Activated naive CD4-positive, alpha-beta T cell (primary cell): ENCODE measurements around the gene RPS19.
"Not testable (repeated sequence)": the region's sequence is repeated elsewhere in the genome, so short reads cannot be mapped to it uniquely, and the experiment has no call there.

ENCODE experiments used
- DNase-seq, 4 experiments: peaks; one replicate each; lab custom pipeline; 2025; lab: John Stamatoyannopoulos, UW

The RPS19 gene

DNA sequence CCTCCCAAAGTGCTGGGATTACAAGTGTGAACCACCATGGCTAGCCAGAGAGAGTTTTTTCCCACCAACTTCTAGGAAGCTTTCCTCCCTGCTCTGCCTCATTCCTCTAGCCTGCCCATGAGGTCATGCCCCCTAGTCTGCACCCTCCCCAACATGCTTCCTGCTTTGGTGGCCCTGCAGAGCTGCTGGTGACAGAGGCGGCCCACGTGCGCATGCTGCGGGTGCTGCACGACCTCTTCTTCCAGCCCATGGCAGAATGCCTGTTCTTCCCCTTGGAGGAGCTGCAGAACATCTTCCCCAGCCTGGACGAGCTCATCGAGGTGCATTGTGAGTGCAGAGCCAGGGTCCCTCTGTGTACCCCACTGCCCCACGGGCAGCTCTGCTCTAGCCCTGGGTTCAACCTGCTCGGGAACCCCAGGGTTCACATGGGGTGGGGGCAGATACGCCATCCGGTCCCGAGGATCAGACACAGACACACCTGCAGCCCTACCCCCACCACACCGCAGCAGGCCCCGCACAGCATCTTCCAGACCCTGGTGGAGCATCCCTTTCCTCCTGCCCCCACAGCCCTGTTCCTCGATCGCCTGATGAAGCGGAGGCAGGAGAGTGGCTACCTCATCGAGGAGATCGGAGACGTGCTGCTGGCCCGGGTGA, 41.8 kb downstream of the RPS19 start:
- no peak for DNase-seq

DNA sequence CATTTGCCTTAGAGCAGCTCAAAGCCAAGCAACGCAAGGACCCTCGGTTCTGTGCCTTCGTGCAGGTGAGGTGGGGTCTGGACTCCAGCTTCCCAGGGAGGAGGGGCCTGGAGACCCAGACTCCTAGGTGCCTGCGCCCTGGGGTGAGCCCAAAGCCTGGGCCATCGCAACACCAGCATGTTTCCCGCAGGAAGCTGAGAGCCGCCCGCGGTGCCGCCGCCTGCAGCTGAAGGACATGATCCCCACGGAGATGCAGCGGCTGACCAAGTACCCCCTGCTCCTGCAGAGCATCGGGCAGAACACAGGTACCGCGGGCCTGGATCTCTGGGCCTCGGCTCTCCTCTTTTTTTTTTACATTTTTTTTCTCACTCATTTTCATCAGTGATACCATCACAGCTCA, 42.5 kb downstream of the RPS19 start:
- no peak for DNase-seq

DNA sequence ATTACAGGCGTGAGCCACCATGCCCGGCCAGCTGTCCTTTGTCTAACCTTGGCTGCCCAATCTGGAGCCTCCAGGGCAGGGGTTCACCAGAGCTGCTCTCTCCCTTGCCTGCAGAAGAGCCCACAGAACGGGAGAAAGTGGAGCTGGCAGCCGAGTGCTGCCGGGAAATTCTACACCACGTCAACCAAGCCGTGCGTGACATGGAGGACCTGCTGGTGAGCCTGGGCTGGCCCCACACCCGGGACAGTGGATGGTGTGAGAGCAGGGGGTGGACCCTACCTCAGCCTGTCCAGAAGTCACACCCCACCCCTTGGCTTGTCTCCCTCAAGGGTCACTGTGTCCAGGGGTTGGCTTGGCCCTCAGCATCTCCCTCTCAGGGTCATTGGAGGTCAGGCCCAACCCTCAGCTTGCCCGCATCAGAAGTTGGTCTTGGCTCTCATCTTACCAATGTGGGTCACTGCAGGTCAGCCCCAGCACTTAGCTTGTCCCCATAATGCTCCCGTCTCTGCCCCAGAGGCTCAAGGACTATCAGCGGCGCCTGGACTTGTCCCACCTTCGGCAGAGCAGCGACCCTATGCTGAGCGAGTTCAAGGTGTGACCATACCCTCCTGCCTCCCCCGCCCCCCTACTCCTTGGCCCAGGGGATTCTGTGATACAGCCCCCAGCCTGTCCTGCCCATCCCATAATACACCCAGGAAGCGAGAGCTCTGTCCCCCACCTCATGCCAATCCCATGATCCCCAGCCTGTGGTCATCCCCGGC, 43.3 kb downstream of the RPS19 start:
- DNase-seq = no peak

DNA sequence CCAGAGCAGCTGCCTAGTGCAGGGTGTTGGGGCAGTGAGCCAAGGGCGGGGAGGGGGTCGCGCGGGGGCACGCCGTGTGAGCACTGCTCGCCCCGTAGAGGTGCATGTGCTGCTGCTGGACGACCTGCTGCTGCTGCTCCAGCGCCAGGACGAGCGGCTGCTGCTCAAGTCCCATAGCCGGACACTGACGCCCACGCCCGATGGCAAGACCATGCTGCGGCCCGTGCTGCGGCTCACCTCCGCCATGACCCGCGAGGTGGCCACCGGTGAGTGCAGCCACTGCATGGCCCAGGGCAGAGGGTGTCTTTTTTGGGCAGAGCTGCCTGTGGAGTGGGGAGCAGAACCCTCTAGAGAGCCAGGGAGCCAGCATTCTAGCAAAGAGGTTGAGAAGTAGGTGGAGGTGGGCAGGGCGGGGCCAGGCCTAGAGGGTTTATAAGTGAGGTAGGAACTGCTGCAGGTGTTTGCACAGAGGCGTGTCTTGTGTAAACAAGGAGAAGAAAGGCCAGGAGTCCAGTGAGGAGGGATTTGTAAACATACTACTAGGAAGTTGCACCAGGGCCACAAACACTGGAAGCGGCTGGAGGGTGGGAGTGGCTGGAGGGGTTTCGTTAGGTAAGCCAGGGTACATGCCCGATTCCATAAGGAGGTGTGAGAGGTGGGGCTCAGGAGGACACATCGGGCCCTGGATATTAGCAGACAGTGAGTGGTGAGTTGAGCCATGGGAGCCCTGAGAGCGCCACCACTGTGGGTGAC, 44.2 kb downstream of the RPS19 start:
- DNase-seq = no peak

DNA sequence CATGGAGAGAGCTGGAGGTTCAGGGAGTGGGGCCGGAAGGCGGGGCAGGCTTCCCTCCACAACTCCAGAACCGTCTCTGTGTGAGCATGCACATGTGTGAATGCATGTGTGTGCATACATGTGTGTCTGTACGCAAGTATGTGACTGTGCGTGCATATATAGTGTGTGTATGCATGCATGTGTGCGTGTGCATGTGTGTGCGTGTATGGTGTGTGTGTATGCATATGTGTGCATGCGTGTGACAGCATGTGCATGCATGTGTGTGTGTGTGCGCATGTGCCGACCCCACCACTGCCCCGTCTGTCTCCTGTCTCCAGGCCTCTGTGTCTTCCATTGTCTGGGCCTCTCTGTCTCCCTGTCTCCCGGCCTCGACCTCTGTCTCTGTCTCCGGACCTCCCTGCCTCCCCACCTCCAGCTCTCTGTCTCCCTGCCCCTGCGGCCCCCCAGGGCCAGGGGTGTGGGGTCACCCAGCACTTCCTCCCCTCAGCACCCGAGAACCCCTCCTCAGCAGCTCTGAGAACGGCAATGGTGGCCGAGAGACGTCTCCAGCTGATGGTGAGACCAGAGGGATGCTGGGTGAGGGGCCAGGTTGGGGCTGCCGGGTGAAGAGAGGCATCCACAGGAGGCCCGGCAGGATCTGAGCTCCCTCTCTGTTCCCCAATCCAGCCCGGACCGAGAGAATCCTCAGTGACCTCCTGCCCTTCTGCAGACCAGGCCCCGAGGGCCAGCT, 45.4 kb downstream of the RPS19 start:
- DNase-seq = no peak

DNA sequence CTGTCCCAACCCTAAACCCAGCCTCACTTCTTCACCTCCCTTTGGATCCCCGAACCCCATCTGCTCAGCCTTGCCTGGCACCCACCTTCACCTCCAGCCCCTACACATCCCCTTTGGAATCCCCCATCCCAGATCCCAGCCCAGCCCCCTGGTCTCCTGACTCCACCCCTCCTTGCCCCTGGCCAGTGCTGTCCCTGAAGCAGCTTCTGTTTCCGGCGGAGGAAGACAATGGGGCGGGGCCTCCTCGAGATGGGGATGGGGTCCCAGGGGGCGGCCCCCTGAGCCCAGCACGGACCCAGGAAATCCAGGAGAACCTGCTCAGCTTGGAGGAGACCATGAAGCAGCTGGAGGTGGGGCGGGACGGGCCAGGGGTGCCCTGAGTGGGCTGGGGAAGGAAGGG, 46.2 kb downstream of the RPS19 start:
- DNase-seq = no peak

DNA sequence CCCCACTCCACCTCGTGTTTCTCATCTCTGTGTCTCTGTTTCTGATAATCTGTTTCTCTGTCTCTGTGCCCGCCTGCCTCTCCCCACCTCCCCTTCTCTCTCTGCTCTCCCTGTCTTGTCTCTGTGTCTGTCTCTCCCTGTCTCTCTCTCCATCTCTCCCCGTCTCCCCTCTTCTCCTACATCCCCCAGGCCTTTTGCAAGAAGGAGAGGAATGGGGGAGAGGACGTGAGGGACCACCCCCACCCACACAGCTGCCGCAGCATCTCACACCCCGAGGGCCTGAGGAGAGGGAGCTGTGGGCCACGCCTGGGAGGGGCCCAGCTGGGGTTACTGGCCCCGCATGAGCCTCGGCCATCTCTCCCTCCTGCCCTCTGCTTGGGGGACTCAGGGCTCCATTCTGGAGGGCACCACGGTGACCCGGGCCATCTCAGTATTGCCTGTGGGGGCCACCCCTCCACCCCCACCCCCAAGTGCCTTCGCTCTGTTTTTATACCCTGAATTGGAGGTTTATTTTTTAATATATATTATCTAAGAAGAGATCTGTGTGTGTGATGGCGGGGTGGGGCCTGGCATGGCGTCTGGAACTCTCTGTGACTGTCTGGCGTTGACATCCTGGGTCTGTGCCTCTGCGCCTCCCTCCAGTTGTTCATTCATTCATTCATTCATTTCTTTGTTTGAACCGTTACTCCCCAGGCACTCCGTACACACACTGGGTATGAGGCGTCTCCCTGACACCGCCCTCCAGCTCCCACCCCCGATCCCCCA, 47.0 kb downstream of the RPS19 start:
- no peak for DNase-seq

DNA sequence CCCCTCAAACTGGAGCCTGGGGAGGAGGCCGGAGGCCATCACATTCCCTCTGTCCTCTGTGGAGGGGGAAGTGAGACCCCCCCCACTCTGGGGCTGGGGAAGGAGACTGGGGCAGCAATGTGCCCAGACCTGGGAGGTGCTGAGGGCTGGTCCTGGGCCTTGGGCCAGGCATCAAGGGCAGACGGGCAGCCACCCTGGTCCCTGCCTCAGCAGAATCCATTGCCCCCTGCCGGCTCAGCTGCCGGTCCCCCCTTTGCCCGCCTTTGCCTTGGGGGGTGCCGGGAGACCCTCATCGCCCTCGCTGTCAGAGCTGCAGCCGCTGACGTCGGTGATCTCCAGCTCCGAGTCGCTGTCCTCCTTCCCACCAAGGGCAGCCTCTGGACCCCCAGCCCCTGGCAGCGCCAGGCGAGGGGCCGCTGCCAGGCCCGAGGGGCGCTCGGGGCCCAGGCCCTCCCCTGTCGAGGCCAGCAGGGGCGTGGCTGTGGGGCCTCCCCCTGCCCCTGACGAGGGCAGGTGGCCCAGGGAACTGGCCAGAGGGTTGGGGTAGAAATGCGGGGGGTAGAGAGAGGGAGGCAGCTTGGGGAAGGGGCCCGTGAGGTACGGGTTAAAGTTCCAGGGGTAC, 48.0 kb downstream of the RPS19 start:
- no peak for DNase-seq

DNA sequence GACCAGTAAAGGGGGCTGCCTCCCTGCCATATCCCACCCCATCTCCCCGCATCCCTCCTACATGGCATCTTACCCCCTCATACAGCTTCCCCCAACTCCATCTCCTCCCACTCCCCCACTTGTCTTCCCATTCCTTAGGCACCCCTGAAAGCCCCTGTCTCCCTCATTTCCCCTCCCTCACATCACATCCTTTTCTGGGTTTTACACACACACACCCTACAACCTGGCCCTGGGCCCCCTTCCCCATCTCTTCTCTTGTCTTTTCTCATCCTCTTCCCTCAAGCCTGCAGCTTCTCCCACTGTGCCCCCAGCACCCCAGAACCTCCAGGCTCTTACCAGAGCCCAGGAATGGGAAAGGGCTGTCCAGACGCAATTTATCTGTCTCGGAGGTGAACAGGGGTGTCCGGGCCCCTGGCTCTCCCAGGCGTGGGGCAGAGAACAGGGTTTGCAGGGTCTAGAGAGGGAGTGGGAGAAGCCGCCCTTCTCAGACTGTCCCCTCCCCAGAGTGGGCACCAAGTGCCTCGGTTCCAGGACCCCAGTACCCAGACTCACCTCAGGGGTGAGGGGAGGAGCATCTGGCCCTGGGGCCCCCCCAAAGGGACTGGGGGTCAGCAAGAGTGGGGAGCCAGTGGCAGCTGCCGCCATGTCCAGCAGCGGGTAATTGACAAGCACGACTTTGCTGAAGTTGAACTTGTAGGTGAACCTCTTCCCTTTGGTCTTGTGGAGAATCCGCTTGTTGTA, 48.8 kb downstream of the RPS19 start:
- DNase-seq = no peak

DNA sequence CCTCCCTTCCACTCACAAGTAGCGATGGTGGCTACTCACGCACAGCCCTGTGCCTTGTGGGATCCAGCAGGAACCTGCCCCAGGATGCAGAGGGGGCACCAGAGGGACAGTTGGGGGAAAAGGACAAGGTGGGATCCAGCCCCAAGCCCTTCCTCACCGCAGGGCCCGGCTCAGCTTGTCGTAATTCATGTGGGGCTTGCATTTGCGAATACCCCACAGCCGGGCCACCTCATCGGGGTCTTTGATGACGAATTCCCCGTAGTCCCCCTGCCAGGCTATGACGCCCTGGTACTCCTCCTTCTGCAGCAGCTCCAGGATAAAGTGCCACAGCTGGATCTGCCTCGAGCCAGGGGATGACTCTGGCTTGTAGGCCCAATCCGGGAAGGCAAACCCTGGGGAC, 49.7 kb downstream of the RPS19 start:
- no peak for DNase-seq

DNA sequence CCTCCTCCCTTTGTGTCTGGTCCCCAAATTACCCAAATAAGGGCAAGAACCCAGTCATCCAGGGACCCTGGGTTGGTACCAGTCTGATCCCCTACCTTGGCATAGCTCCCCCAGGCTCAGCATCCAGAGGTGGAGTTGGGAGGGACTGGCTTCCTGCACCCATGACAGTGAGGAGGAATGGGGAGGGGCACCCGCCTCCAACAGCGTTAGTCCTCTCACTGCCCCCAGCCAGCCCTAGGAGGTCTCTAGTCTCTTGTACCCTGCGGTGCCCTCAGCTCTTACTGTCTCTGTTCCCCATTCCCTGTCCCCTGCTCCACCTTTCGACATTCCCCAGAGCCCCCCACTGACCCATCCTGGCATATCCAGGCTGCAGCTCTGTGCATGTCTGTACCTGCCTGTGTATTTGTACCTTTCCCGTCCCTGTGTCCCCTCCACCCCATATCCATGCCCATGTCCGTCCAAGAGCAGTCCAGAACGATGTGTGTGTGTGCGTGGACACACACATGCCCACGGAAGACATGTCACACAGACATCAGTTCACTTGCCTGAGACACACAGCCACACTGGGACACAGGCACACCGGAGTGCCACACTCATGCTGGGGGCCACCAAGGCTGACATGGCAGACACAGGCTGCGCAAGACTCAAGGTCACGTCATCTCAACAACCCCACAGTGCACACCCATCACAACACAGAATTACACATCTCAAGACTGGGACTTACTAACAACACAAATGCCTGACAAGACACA, 50.4 kb downstream of the RPS19 start:
- no peak for DNase-seq

DNA sequence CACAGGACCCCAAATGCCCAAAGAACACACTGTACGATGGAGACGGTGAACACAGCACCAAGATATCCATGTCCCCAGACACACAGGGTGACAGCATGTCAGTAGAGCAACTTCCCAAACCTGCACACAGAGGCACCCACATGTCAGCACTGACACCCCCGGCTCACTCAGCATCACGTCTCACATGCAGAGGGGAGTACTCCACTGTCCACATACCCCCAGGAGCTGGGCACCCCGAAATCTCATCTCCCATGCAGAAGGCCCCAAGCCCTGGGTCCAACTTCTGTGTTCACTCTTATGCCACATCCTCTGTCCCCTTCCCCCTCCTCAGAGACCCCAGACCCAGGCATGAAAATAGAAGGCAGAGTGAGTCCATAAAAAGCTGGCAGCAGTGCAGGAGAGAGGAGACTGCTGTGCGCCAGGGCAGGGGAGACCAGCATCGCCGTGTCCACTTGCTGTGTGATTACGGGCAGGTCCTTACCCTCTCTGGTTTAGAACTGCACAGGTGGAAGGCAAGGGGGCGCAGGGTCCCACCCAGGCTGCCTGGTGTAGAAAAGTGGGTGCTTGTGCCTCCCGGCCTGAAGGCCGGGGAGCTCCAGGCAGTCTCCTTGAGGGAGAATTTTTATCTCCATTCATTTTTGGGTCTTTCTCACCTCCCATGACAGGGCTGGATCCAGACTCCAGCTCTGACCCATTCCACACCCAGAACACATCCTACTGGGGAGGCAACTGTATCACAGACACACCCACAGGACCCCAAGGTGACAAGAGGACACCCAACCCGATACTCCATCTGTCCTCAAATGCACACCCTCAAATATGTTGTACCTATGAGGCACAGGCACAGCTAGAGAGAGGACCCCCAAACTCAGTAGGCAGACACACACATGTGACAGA, 51.2 kb downstream of the RPS19 start:
- no peak for DNase-seq

DNA sequence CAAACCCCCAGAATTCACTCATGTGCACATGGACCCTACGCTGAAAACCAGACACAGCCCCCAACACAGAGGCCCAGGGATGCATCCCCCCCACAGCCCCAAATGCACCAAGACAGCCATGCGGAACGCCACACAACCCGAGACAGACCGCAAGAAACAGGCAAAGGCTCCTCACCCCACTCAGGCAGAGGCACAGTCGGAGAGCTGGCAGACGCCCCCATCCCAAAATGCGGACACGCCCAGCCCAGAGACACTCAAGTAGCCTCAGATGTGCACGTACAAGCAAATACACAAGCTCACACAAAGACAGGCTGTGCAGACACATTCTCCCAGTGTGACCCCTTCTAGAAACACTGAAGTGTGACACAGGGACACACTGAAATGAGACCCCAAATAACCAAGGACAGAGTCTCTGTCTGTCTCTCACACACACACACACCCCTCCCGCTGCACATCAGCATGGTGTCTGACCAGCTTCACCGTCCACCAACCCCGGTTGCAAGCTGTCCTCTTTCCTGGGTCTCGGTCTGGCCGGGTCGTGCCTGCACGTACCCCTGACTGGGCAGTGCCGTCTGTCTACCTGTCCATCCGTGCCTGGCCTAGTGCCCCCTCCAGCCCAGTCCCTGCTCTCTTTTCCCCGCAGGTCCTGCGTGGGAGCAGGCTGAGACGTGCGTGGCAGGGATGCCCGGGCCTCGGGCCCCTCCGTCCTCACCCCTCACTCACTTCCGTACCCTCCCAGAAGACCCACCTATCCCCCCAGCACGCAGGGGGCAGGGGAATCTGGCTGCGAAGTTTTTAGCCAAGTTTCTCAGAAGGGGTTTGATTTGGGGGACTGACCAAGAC, 52.1 kb downstream of the RPS19 start:
- no peak for DNase-seq

DNA sequence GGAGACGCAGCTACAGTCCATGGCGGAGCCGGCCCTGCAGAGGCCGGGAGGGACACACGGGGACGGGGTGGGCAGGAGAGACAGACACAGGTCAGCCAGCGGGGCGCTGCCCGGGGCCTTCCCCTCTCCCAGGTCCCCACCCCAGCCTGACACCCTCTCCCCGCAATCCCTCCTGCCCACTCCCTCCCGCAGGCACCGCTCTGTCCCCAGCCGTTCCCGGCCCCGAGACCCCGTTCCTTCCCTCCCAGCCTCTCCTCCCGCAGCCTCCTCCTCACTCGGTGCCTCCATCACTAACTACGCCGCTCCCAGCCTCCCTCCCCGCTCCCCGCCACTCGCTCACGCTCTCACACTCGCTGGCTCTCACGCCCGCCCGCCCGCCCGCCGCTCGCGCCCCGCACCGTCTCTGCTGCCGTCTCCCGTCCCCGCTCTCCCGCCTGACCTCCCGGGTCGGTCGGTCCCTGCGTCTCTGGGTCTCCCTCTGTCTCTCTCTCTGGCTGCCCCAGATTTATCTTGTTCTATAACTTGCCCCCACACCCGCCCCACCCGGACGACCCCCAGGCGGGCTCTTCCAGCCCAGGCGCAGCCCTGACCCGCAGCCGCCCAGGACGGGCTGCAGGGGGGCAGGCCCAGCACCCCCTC, 53.0 kb downstream of the RPS19 start:
- DNase-seq = peak in 2 of 4 experiments; percentile 21 to 29

DNA sequence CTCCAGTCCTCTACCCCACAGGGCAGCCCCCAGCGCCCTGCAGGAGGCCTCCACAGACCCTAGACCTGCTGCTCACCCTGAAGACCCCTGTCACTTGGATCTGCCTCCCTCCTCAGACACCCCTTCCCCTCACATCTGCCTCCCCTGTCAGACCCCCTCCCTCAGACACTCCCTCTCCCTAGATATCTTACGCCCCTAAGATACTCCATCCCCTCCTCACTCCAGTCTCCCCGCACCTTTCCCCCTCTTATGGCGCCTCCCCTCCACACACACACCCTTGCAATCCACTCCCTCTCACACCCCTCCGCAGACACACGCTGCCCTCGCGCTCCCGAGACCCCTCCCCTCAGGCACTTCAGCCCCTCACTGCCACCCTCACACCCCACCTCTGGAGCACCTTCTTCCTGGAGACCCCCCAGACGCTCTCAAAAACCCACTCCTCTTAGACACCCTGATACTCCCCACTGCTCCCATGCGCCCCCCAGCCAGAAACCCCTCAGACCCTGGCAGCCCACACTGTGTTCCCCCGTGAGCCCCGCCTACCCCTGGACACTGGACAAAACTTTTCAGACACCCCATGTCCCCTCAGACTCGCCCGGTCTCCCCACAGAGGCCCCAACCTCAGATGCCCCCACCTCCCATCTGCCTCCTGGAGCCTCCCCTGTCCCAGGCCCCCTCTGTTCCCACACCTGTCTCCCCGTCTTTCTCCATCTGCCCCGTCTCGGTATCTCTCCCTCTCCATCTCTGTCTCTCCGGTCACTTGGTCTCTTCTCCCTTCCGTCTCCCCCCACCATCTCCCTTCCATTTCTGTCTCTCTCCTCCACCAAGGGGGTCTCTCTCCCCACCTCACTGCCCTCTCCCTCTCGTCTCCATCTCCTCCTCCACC, 53.7 kb downstream of the RPS19 start:
- no peak for DNase-seq

DNA sequence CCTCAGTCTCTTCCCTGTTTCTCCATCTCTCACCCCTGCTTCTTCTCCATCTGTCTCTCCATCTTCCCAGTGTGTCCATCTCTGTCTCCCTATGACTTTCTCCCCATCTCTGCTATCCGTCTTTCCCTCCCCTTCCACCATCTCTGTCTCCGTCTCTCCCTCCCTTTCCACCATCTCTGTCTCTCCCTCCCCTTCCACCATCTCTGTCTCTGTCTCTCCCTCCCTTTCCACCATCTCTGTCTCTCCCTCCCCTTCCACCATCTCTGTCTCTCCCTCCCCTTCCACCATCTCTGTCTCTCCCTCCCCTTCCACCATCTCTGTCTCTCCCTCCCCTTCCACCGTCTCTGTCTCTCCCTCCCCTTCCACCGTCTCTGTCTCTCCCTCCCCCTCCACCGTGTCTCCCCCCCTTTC, 54.4 kb downstream of the RPS19 start:
- not testable (repeated sequence) for DNase-seq
